ENCODE results near the gene LIPN. TPM values are rescaled to one million over a fixed set of nuclear protein-coding genes. Genes with fewer than 3 reads are reported as not detected.

The LIPN gene
- total RNA-seq, 3 donors from 2014 or later: not detected

- Histone ChIP-seq H3K4me3 (no peak overlapping the region), H3K4me1 (ENCODE audit: low read depth) (no peaks in the 10 kb centered on the region), H3K36me3 (ENCODE audit: low read depth) (no peaks in the 10 kb centered on the region), H3K9me3 (no peaks in the 10 kb centered on the region)
- intact Hi-C loops (cut with DNase I, micrococcal nuclease): no loop called here
- TF ChIP-seq, protein P1, sequence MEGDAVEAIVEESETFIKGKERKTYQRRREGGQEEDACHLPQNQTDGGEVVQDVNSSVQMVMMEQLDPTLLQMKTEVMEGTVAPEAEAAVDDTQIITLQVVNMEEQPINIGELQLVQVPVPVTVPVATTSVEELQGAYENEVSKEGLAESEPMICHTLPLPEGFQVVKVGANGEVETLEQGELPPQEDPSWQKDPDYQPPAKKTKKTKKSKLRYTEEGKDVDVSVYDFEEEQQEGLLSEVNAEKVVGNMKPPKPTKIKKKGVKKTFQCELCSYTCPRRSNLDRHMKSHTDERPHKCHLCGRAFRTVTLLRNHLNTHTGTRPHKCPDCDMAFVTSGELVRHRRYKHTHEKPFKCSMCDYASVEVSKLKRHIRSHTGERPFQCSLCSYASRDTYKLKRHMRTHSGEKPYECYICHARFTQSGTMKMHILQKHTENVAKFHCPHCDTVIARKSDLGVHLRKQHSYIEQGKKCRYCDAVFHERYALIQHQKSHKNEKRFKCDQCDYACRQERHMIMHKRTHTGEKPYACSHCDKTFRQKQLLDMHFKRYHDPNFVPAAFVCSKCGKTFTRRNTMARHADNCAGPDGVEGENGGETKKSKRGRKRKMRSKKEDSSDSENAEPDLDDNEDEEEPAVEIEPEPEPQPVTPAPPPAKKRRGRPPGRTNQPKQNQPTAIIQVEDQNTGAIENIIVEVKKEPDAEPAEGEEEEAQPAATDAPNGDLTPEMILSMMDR (IDR thresholded peaks at IDR 0.05): peak; percentile 50
- peak; percentile 81 for ATAC-seq
- DNase-seq: peak in 1 of 3 donors; percentile 63
These were observed 50.6 kb downstream of the LIPN start for GRCh38 chr10:88810196-88810961.

DNA sequence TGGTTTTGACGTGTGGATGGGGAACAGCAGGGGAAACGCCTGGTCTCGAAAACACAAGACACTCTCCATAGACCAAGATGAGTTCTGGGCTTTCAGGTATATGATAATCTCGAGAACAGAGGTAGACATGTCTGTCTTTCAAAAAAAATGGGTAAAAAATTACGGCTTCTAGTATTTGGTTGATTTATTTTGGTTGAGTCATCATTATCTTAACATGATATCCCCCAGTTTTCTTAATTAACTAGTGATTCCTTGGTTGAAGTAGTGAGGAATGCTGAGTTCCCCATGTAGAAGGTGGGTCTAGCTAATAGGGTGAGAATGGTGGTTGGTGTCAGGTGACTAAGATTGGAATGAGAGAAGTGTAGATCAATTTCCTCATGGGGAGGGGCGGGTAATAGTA is 53.4 kb downstream of the LIPN start:
- H3K4me3 ChIP-seq: no peak overlapping the region
- DNase-seq (no peak), ATAC-seq (no peak)
- H3K36me3 ChIP-seq (ENCODE audit: low read depth): no peaks in the 10 kb centered on the region
- intact Hi-C loops (cut with DNase I, micrococcal nuclease): no loop called here
- TF ChIP-seq, protein P1 (IDR thresholded peaks at IDR 0.05): no peak
- no peaks in the 10 kb centered on the region for H3K4me1 ChIP-seq (ENCODE audit: low read depth)
- no peaks in the 10 kb centered on the region for H3K9me3 ChIP-seq

- TF ChIP-seq, protein P1 (IDR thresholded peaks at IDR 0.05): no peak
- H3K4me1 ChIP-seq (ENCODE audit: low read depth): no peaks in the 10 kb centered on the region
- ATAC-seq (no peak), DNase-seq (no peak)
- intact Hi-C loops (cut with DNase I, micrococcal nuclease): no loop called here
- no peaks in the 10 kb centered on the region for H3K36me3 ChIP-seq (ENCODE audit: low read depth)
- no peaks in the 10 kb centered on the region for H3K9me3 ChIP-seq
- no peak overlapping the region for H3K4me3 ChIP-seq
These were observed 59.5 kb downstream of the LIPN start for GRCh38 chr10:88819290-88819689.

DNA sequence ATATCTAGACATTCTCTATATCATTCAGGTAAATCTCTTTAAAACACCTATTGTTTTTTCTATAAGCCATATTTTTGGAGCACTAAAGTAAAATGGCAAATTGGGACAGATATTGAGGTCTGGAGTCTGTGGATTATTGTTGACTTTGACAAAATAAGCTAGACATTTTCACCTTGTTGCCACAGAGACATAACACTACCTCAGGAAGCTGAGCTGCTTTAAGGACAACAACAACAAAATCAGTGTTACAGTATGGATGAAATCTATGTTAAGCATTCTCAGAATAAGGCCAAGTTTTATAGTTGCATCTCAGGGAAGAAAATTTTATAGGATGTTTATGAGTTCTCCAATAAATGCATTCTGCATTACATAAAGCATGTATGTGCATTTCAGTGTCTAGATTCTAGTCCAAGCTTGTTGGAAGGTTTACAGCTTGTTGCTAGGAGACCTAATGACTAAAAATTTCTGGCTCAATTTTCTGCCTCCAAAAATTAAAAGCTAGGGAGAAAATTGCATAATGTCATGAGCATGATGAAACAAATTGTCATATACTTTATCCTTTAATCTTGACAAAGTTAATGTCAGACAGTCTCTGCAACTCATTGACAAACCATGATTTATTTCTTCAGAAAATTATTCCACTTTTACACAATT is 61.1 kb downstream of the LIPN start:
- TF ChIP-seq, protein P1 (IDR thresholded peaks at IDR 0.05): no peak
- no peak overlapping the region for H3K4me3 ChIP-seq
- no peaks in the 10 kb centered on the region for H3K4me1 ChIP-seq (ENCODE audit: low read depth)
- intact Hi-C loops (cut with DNase I, micrococcal nuclease): no loop called here
- DNase-seq (no peak), ATAC-seq (no peak)
- no peaks in the 10 kb centered on the region for H3K9me3 ChIP-seq
- no peaks in the 10 kb centered on the region for H3K36me3 ChIP-seq (ENCODE audit: low read depth)

GRCh38 chr10:88826388-88826787 is 66.6 kb downstream of the LIPN start:
- Histone ChIP-seq H3K36me3 (ENCODE audit: low read depth) (no peaks in the 10 kb centered on the region), H3K9me3 (no peaks in the 10 kb centered on the region), H3K4me1 (ENCODE audit: low read depth) (no peaks in the 10 kb centered on the region), H3K4me3 (no peak overlapping the region)
- TF ChIP-seq, protein P1 (IDR thresholded peaks at IDR 0.05): no peak
- intact Hi-C loops (cut with DNase I, micrococcal nuclease): no loop called here
- peak; percentile 21 for ATAC-seq
- no peak for DNase-seq

Data from mucosa of descending colon (tissue), 3 donors.